Suprapubic skin (tissue), 3 donors: ENCODE data around the gene PDE6H.

ENCODE experiments used
- POLR2AphosphoS5 ChIP-seq, 3 donors: sonication (generic); formaldehyde crosslinking; IDR thresholded peaks; one replicate each; pipeline ENCODE4 v1.6.1; 2017; ENCODE audit warnings: antibody characterized with exemption in 3 of 3
- TF ChIP-seq, protein P1 (sequence below), 2 donors: fragments of 200-600 bp in 1 of 2; fragments of 450-650 bp in 1 of 2; sonication (generic) in 1 of 2; IDR thresholded peaks; one replicate each; pipeline ENCODE4 v1.5.1; 2016 to 2019; ENCODE audit warnings: antibody characterized with exemption in 2 of 2, mild to moderate bottlenecking in 1 of 2, moderate library complexity in 1 of 2

DNA sequence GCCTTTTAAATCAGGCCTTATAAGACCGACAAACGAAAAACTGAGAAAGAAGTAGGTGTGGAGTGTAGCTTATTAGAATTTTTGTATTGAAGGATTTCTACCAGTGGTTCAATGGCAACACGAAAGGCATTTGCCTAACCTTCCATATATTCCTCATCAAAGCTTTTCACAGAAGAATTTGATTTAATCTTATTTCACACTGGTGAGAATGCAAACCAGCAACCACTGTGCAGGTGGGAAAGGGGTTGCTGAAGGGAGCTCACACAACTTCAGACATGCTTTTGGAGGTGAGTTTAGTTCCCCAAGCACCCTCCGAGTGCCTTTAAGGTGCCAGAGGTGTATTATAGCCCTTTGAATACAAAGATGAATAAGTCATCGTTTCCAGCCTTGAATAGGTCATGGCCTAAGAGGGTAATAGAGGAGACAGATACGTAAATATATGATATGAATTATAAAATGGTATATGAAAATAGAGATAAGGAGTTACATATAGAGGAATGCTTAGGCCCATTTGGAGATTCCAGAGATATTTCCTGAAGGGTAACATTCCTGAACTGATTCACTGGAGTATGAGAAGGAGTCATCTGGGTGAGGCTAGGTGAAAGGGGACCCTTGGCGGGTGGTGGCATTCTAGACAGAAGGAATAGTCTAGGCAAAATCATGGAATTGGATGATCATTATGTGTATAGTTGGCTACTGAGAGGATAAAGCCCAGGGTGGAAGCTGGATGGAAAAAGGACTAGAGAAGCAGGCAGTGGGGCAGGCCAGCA, 40.9 kb upstream of the PDE6H start:
- TF ChIP-seq, protein P1, sequence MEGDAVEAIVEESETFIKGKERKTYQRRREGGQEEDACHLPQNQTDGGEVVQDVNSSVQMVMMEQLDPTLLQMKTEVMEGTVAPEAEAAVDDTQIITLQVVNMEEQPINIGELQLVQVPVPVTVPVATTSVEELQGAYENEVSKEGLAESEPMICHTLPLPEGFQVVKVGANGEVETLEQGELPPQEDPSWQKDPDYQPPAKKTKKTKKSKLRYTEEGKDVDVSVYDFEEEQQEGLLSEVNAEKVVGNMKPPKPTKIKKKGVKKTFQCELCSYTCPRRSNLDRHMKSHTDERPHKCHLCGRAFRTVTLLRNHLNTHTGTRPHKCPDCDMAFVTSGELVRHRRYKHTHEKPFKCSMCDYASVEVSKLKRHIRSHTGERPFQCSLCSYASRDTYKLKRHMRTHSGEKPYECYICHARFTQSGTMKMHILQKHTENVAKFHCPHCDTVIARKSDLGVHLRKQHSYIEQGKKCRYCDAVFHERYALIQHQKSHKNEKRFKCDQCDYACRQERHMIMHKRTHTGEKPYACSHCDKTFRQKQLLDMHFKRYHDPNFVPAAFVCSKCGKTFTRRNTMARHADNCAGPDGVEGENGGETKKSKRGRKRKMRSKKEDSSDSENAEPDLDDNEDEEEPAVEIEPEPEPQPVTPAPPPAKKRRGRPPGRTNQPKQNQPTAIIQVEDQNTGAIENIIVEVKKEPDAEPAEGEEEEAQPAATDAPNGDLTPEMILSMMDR (IDR thresholded peaks at IDR 0.05): no peak
- no peak for TF ChIP-seq POLR2AphosphoS5 (IDR thresholded peaks at IDR 0.05)
